ENCODE data around the gene RASSF7.

The RASSF7 gene

DNA sequence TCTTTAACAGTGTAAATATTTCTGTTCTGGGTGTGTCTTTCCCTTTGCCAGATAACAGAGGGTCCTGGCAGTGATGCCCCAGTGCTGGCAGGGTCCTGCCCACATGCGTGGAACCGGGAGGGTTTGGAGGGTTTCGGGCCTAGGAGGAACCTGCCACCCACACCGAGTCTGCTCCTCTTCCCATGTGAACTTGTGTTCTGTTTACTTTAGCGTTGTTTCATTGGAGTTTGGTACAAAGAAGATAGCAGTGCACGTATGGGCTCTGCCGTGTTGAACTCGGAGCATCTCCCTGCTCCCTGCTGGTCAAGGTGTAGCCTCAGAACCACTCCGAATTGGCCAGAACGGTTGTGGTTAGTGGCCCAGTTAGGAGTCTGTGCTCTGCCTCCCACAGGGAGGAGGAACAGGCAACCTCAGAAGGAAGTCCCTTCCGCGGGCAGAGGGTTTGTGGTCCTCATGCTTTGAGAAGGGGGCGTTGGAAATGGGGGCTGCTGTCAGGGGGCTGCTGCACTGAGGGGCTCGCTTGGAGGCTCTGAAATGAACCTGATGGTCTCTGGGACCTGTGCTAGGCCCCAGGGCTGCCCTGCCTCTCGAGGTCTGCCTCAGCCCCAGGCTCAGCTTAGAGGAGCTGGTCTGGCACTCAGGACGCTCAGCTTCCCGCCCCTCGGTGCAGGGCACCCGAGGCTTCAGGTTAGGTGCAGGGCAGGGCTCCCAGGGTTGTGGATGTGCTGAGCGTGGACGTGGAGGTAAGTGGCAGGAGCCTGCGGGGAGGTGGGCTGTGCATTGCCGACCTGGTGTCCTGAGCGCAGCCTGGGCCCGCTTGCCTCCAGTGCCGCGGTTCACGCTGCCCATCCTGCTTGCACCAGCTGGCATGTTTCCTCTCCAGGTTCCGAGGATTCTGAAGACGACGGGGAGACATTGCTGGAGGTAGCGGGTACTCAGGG, 25.9 kb downstream of the RASSF7 start:
- CTCF ChIA-PET: no interaction called here
- H3K4me1 ChIP-seq (ENCODE audit: control insufficient read depth, insufficient read depth, low read length): no peaks in the 10 kb centered on the region
- POLR2A ChIA-PET: no interaction called here
- H3K4me3 ChIP-seq (ENCODE audit: low read depth, low read length): no peak overlapping the region
- H3K27ac ChIP-seq (ENCODE audit: extremely low read depth, low read depth, low read length): no peak overlapping the region
- peaks cover 14 to 91% of the 10 kb centered on the region in 2 experiments; a peak in 2 of 3 replicates for H3K36me3 ChIP-seq (ENCODE audit: control insufficient read depth in 2 of 2, insufficient read depth in 1 of 2, low read length in 2 of 2)
- TF ChIP-seq ZNF600 (tag by site-specific recombination; IDR thresholded peaks at IDR 0.05) (0 out of 2 replicates have a peak, but pooled peaks have one; percentile 23), ZBTB7A (tag by site-specific recombination; IDR thresholded peaks at IDR 0.05; ENCODE audit: low read depth) (no peak)
- no peaks in the 10 kb centered on the region for H3K9me3 ChIP-seq (ENCODE audit: control insufficient read depth, insufficient read depth, low read depth, low read length)

DNA sequence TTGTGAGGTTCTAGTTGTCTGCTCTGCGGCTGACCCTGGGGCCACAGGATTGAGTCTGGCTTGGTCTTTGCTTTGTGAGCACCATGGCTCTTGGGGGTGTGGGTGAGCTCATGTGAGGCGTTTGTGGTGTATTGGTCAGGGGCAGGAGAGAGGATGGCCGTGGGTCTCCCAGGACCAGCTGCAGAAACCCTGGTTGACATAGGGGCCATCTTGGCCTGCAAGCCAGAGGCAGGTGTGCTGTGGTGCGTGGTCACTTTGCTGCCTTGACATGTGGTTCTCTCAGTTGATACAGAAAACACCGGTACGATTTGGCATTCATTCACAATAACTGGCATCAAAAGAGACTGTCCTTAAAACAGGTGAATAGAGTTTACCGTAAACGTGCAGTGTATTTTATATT, 26.8 kb downstream of the RASSF7 start:
- POLR2A ChIA-PET: interaction anchor here (2.5 kb wide), 1 partner anchor 12 kb away, joined by 10 read pairs; the partner anchor contains the start of gene PHRF1
- Histone ChIP-seq H3K4me3 (ENCODE audit: low read depth, low read length) (no peak overlapping the region), H3K36me3 (ENCODE audit: control insufficient read depth in 2 of 2, insufficient read depth in 1 of 2, low read length in 2 of 2) (peaks cover 18 to 90% of the 10 kb centered on the region in 2 experiments; a peak in 2 of 3 replicates), H3K9me3 (ENCODE audit: control insufficient read depth, insufficient read depth, low read depth, low read length) (no peaks in the 10 kb centered on the region), H3K27ac (ENCODE audit: extremely low read depth, low read depth, low read length) (no peak overlapping the region), H3K4me1 (ENCODE audit: control insufficient read depth, insufficient read depth, low read length) (no peaks in the 10 kb centered on the region)
- TF ChIP-seq ZSCAN23 (tag by site-specific recombination; IDR thresholded peaks at IDR 0.05) (no peak), EGR2 (tag by site-specific recombination; IDR thresholded peaks at IDR 0.05; ENCODE audit: low read depth) (no peak), ZNF112 (tag by site-specific recombination; IDR thresholded peaks at IDR 0.05) (no peak), ZFHX2 (tag by site-specific recombination; conservative IDR thresholded peaks at IDR 0.05) (no peak), TRIM28 (IDR thresholded peaks at IDR 0.05; ENCODE audit: borderline replicate concordance, low read length) (no peak), ZNF791 (tag by site-specific recombination; IDR thresholded peaks at IDR 0.05) (no peak), ZNF76 (tag by site-specific recombination; IDR thresholded peaks at IDR 0.05; ENCODE audit: borderline replicate concordance, low read depth) (no peak)
- TF ChIP-seq, protein P1, sequence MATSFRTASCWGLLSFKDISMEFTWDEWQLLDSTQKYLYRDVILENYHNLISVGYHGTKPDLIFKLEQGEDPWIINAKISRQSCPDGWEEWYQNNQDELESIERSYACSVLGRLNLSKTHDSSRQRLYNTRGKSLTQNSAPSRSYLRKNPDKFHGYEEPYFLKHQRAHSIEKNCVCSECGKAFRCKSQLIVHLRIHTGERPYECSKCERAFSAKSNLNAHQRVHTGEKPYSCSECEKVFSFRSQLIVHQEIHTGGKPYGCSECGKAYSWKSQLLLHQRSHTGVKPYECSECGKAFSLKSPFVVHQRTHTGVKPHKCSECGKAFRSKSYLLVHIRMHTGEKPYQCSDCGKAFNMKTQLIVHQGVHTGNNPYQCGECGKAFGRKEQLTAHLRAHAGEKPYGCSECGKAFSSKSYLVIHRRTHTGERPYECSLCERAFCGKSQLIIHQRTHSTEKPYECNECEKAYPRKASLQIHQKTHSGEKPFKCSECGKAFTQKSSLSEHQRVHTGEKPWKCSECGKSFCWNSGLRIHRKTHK (tag by site-specific recombination; IDR thresholded peaks at IDR 0.05): no peak
- TF ChIP-seq, protein P2, sequence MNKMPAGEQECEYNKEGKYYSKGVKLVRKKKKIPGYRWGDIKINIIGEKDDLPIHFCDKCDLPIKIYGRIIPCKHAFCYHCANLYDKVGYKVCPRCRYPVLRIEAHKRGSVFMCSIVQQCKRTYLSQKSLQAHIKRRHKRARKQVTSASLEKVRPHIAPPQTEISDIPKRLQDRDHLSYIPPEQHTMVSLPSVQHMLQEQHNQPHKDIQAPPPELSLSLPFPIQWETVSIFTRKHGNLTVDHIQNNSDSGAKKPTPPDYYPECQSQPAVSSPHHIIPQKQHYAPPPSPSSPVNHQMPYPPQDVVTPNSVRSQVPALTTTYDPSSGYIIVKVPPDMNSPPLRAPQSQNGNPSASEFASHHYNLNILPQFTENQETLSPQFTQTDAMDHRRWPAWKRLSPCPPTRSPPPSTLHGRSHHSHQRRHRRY (tag by site-specific recombination; IDR thresholded peaks at IDR 0.05): no peak
- CTCF ChIA-PET: interaction anchor here (0.7 kb wide), 2 partner anchors 11 to 52 kb away, joined by 3 to 4 read pairs; no protein-coding TSS in a partner anchor

DNA sequence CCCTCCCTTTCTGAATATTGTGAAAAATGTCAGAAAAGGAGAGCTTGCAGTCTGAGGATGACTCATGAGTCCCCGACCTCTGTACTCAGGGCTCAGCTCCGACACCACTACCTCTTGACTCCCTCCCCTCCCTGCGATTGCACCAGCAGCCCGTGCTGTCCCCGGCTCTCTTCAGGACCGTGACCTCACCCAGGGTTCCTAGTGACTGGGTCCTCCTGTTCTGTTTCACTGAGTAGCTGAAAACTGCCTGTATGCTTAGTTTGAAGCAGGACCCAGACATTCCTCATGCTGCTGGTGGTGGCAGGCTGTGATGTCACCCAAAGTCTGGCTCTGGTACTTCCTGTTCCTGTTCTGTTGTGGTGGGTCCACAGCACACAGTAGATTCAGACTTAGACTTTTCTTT, 27.2 kb downstream of the RASSF7 start:
- Histone ChIP-seq H3K9me3 (ENCODE audit: control insufficient read depth, insufficient read depth, low read depth, low read length) (no peaks in the 10 kb centered on the region), H3K4me1 (ENCODE audit: control insufficient read depth, insufficient read depth, low read length) (no peaks in the 10 kb centered on the region), H3K4me3 (ENCODE audit: low read depth, low read length) (no peak overlapping the region), H3K27ac (ENCODE audit: extremely low read depth, low read depth, low read length) (no peak overlapping the region), H3K36me3 (ENCODE audit: control insufficient read depth in 2 of 2, insufficient read depth in 1 of 2, low read length in 2 of 2) (peaks cover 18 to 91% of the 10 kb centered on the region in 2 experiments; a peak in 2 of 3 replicates)
- CTCF ChIA-PET: interaction anchor here (0.7 kb wide), 2 partner anchors 11 to 52 kb away, joined by 3 to 4 read pairs; no protein-coding TSS in a partner anchor
- TF ChIP-seq ZNF600 (tag by site-specific recombination; IDR thresholded peaks at IDR 0.05) (peak; percentile 81), ZNF785 (tag by site-specific recombination; IDR thresholded peaks at IDR 0.05) (no peak), ZNF571 (tag by site-specific recombination; IDR thresholded peaks at IDR 0.05) (no peak), ZNF19 (tag by site-specific recombination; IDR thresholded peaks at IDR 0.05; ENCODE audit: low read depth) (no peak), ZNF544 (tag by site-specific recombination; IDR thresholded peaks at IDR 0.05) (no peak), ZNF707 (tag by site-specific recombination; IDR thresholded peaks at IDR 0.05) (no peak), ZBTB48 (tag by site-specific recombination; IDR thresholded peaks at IDR 0.05) (no peak), ZNF596 (tag by site-specific recombination; IDR thresholded peaks at IDR 0.05) (no peak), ZNF426 (tag by site-specific recombination; IDR thresholded peaks at IDR 0.05) (no peak), ZNF366 (tag by site-specific recombination; conservative IDR thresholded peaks at IDR 0.05) (no peak), ZNF239 (tag by site-specific recombination; IDR thresholded peaks at IDR 0.05) (no peak), ZNF629 (tag by site-specific recombination; IDR thresholded peaks at IDR 0.05) (peak; percentile 43), ZNF510 (tag by site-specific recombination; IDR thresholded peaks at IDR 0.05; ENCODE audit: insufficient replicate concordance) (no peak)
- TF ChIP-seq, protein P3, sequence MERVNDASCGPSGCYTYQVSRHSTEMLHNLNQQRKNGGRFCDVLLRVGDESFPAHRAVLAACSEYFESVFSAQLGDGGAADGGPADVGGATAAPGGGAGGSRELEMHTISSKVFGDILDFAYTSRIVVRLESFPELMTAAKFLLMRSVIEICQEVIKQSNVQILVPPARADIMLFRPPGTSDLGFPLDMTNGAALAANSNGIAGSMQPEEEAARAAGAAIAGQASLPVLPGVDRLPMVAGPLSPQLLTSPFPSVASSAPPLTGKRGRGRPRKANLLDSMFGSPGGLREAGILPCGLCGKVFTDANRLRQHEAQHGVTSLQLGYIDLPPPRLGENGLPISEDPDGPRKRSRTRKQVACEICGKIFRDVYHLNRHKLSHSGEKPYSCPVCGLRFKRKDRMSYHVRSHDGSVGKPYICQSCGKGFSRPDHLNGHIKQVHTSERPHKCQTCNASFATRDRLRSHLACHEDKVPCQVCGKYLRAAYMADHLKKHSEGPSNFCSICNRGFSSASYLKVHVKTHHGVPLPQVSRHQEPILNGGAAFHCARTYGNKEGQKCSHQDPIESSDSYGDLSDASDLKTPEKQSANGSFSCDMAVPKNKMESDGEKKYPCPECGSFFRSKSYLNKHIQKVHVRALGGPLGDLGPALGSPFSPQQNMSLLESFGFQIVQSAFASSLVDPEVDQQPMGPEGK (tag by site-specific recombination; IDR thresholded peaks at IDR 0.05): no peak
- TF ChIP-seq, protein P4, sequence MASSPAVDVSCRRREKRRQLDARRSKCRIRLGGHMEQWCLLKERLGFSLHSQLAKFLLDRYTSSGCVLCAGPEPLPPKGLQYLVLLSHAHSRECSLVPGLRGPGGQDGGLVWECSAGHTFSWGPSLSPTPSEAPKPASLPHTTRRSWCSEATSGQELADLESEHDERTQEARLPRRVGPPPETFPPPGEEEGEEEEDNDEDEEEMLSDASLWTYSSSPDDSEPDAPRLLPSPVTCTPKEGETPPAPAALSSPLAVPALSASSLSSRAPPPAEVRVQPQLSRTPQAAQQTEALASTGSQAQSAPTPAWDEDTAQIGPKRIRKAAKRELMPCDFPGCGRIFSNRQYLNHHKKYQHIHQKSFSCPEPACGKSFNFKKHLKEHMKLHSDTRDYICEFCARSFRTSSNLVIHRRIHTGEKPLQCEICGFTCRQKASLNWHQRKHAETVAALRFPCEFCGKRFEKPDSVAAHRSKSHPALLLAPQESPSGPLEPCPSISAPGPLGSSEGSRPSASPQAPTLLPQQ (tag by site-specific recombination; IDR thresholded peaks at IDR 0.05): 0 out of 2 replicates have a peak, but pooled peaks have one; percentile 32
- POLR2A ChIA-PET: interaction anchor here (2.5 kb wide), 1 partner anchor 12 kb away, joined by 10 read pairs; the partner anchor contains the start of gene PHRF1

Measured in HEK293 (cell line).